Fibroblast of skin of left biceps (primary cell): ENCODE data around the gene PTPRD.
A peak's percentile ranks its signal among the peaks of the same experiment; 100 is the strongest.

ENCODE experiments used
- DNase-seq, 2 experiments: peaks; one replicate each; pipeline ENCODE4 v3.0.0-alpha.2; 2013; ENCODE audit warnings: low read depth in 2 of 2

The PTPRD gene

GRCh38 chr9:8647824-8648223, 1965.0 kb downstream of the PTPRD start:
- no peak for DNase-seq

GRCh38 chr9:8644571-8644970, 1968.2 kb downstream of the PTPRD start:
- no peak for DNase-seq

- no peak for DNase-seq
These were observed 1968.9 kb downstream of the PTPRD start for GRCh38 chr9:8643896-8644295.

GRCh38 chr9:8643464-8643863, 1969.3 kb downstream of the PTPRD start:
- no peak for DNase-seq

- DNase-seq, result no peak
These were observed 1972.0 kb downstream of the PTPRD start for GRCh38 chr9:8640761-8641160.

GRCh38 chr9:8637626-8638025, 1975.2 kb downstream of the PTPRD start:
- peak in 1 of 2 experiments; percentile 65 for DNase-seq

GRCh38 chr9:8633784-8634183, 1979.0 kb downstream of the PTPRD start:
- DNase-seq, result peak; percentile 69 to 74

GRCh38 chr9:8632493-8632892, 1980.3 kb downstream of the PTPRD start:
- DNase-seq, result no peak

GRCh38 chr9:8628791-8629190, 1984.0 kb downstream of the PTPRD start:
- no peak for DNase-seq

- DNase-seq, result peak; percentile 13 to 15
These were observed 1984.7 kb downstream of the PTPRD start for GRCh38 chr9:8627976-8628679.

- DNase-seq, result no peak
These were observed 1989.9 kb downstream of the PTPRD start for GRCh38 chr9:8622871-8623270.

- no peak for DNase-seq
These were observed 1990.5 kb downstream of the PTPRD start for GRCh38 chr9:8622222-8622802.

GRCh38 chr9:8621416-8621815, 1991.4 kb downstream of the PTPRD start:
- no peak for DNase-seq

- DNase-seq, result peak; percentile 8 to 9
These were observed 1996.4 kb downstream of the PTPRD start for GRCh38 chr9:8616414-8616813.

GRCh38 chr9:8614926-8615440, 1997.8 kb downstream of the PTPRD start:
- no peak for DNase-seq

GRCh38 chr9:8613346-8613825, 1999.4 kb downstream of the PTPRD start:
- no peak for DNase-seq

- DNase-seq, result no peak
These were observed 2001.6 kb downstream of the PTPRD start for GRCh38 chr9:8611153-8611552.

GRCh38 chr9:8610256-8610655, 2002.5 kb downstream of the PTPRD start:
- no peak for DNase-seq

GRCh38 chr9:8605096-8605495, 2007.7 kb downstream of the PTPRD start:
- no peak for DNase-seq

GRCh38 chr9:8604201-8604600, 2008.6 kb downstream of the PTPRD start:
- DNase-seq, result no peak

GRCh38 chr9:8600914-8601680, 2011.7 kb downstream of the PTPRD start:
- DNase-seq, result no peak

GRCh38 chr9:8599937-8600336, 2012.9 kb downstream of the PTPRD start:
- DNase-seq, result no peak

- no peak for DNase-seq
These were observed 2023.3 kb downstream of the PTPRD start for GRCh38 chr9:8589476-8589875.
